Osteocyte (in vitro differentiated cells): Measurements from ENCODE around the gene CHCHD10. TPM values are rescaled to one million over a fixed set of nuclear protein-coding genes. Genes with fewer than 3 reads are reported as not detected.

Experiments
- DNase-seq: peaks from one replicate; pipeline ENCODE4 v3.0.0; 2021; ENCODE audit warnings: mixed read lengths; ENCODE audit not compliant: unreplicated experiment; ENCODE audit errors: extremely low spot score
- H3K27ac Mint-ChIP-seq: one replicate; pipeline ENCODE4 v1.8.0; 2021; ENCODE audit warnings: mild to moderate bottlenecking, mixed read lengths; ENCODE audit not compliant: unreplicated experiment
- H3K27me3 Mint-ChIP-seq: one replicate; pipeline ENCODE4 v1.8.0; 2021; ENCODE audit warnings: mixed read lengths; ENCODE audit not compliant: unreplicated experiment
- H3K36me3 Mint-ChIP-seq: one replicate; pipeline ENCODE4 v1.8.0; 2021; ENCODE audit warnings: mixed read lengths; ENCODE audit not compliant: unreplicated experiment
- H3K4me1 Mint-ChIP-seq: one replicate; pipeline ENCODE4 v1.8.0; 2021; ENCODE audit warnings: mixed read lengths; ENCODE audit not compliant: unreplicated experiment
- H3K4me3 Mint-ChIP-seq: one replicate; pipeline ENCODE4 v1.8.0; 2021; ENCODE audit warnings: mild to moderate bottlenecking, moderate library complexity, mixed read lengths; ENCODE audit not compliant: unreplicated experiment
- H3K9me3 Mint-ChIP-seq: one replicate; pipeline ENCODE4 v1.8.0; 2021; ENCODE audit warnings: mixed read lengths; ENCODE audit not compliant: unreplicated experiment
- CTCF ChIP-seq: fragments of 200-600 bp; sonication (generic); IDR thresholded peaks from 2 replicates; pipeline ENCODE4 v1.5.0; 2021; ENCODE audit warnings: antibody characterized with exemption, mild to moderate bottlenecking, moderate library complexity
- total RNA-seq: library from RNA; stranded (reverse); gene quantifications from 2 replicates; pipeline ENCODE4 v1.2.1, GENCODE V29; 2021

CHCHD10 gene
- total RNA-seq, 1 donor from 2014 or later: 34.0 TPM

GRCh38 chr22:23801238-23801821 is 33.6 kb upstream of the CHCHD10 start:
- no peak for TF ChIP-seq CTCF
- no peak overlapping the region for H3K27ac Mint-ChIP-seq
- H3K27me3 Mint-ChIP-seq: no peaks in the 10 kb centered on the region
- no peak for DNase-seq
- no peaks in the 10 kb centered on the region for H3K9me3 Mint-ChIP-seq
- no peak overlapping the region for H3K4me3 Mint-ChIP-seq
- peaks cover 5% of the 10 kb centered on the region for H3K4me1 Mint-ChIP-seq
- peaks cover 58% of the 10 kb centered on the region for H3K36me3 Mint-ChIP-seq

GRCh38 chr22:23800297-23801237 is 32.8 kb upstream of the CHCHD10 start:
- DNase-seq: no peak
- Mint-ChIP-seq H3K27me3 (no peaks in the 10 kb centered on the region), H3K4me1 (peaks cover 10% of the 10 kb centered on the region), H3K4me3 (no peak overlapping the region), H3K27ac (no peak overlapping the region), H3K9me3 (no peaks in the 10 kb centered on the region), H3K36me3 (peaks cover 55% of the 10 kb centered on the region)
- TF ChIP-seq CTCF: no peak

- H3K4me1 Mint-ChIP-seq: peaks cover 12% of the 10 kb centered on the region
Measured at GRCh38 chr22:23796461-23796860, 28.7 kb upstream of the CHCHD10 start.

DNA sequence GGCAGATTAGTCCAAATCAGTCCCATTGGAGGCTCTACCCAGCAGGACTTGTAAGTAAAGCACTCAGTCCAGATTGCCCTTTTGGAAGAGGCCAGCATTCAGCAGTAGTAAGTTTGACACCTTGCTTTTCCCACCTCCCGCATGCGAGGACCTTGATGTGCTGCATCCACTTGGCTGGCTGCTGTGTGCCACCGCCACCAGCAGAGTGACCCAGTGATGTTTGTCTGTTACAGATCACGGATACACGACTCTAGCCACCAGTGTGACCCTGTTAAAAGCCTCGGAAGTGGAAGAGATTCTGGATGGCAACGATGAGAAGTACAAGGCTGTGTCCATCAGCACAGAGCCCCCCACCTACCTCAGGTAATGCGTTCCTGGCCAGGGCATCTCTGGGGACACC is 25.6 kb upstream of the CHCHD10 start:
- Mint-ChIP-seq H3K27me3 (no peaks in the 10 kb centered on the region), H3K36me3 (peaks cover 15% of the 10 kb centered on the region), H3K4me1 (peaks cover 31% of the 10 kb centered on the region), H3K9me3 (no peaks in the 10 kb centered on the region), H3K4me3 (no peak overlapping the region), H3K27ac (no peak overlapping the region)
- TF ChIP-seq CTCF: no peak
- DNase-seq: no peak

More at GRCh38 chr22:23796461-23796860, 28.7 kb upstream of the CHCHD10 start:
- DNase-seq: no peak
- no peaks in the 10 kb centered on the region for H3K9me3 Mint-ChIP-seq
- TF ChIP-seq CTCF: no peak
- H3K4me3 Mint-ChIP-seq: no peak overlapping the region
- H3K27me3 Mint-ChIP-seq: no peaks in the 10 kb centered on the region
- H3K27ac Mint-ChIP-seq: peak overlapping the region; percentile 72
- peaks cover 34% of the 10 kb centered on the region for H3K36me3 Mint-ChIP-seq
